GM20431 (cell line): ENCODE measurements around the gene SSTR1.
"Not testable (repeated sequence)": the region's sequence is repeated elsewhere in the genome, so short reads cannot be mapped to it uniquely, and the experiment has no call there.

ENCODE experiments used
- in situ Hi-C: fragments of 300-500 bp; cut with MseI, MboI; formaldehyde crosslinking; loops from one replicate; pipeline ENCODE4 v1.15.0; 2020; ENCODE audit warnings: low sequenced_read_pairs; ENCODE audit not compliant: unreplicated experiment

Gene SSTR1

GRCh38 chr14:38207736-38208617 lies at the start of gene SSTR1:
Gene SSTR1, plus strand, starts transcription at chr14:38207904. Its CDS starts 1,486 bp downstream, at chr14:38209390.
- in situ Hi-C loops: no loop called here

GRCh38 chr14:38158468-38158867 lies 49.2 kb upstream of the SSTR1 start:
- in situ Hi-C loops: no loop called here

- in situ Hi-C loops: no loop called here
Observed at GRCh38 chr14:38168416-38168815, 39.3 kb upstream of the SSTR1 start.

GRCh38 chr14:38171197-38171596 lies 36.5 kb upstream of the SSTR1 start:
- in situ Hi-C loops: no loop called here

GRCh38 chr14:38174711-38175110 lies 33.0 kb upstream of the SSTR1 start:
- in situ Hi-C loops: no loop called here

GRCh38 chr14:38175658-38176057 lies 32.0 kb upstream of the SSTR1 start:
- in situ Hi-C loops: no loop called here

- in situ Hi-C loops: no loop called here
Observed at GRCh38 chr14:38176379-38176778, 31.3 kb upstream of the SSTR1 start.

- in situ Hi-C loops: no loop called here
Observed at GRCh38 chr14:38184132-38184531, 23.6 kb upstream of the SSTR1 start.

GRCh38 chr14:38185671-38186070 lies 22.0 kb upstream of the SSTR1 start:
- in situ Hi-C loops: no loop called here

GRCh38 chr14:38186216-38186615 lies 21.5 kb upstream of the SSTR1 start:
- in situ Hi-C loops: no loop called here

- in situ Hi-C loops: no loop called here
Observed at GRCh38 chr14:38187528-38187927, 20.2 kb upstream of the SSTR1 start.

- in situ Hi-C loops: no loop called here
Observed at GRCh38 chr14:38189930-38190726, 17.6 kb upstream of the SSTR1 start.

GRCh38 chr14:38190846-38191245 lies 16.9 kb upstream of the SSTR1 start:
- in situ Hi-C loops: not testable (repeated sequence)

GRCh38 chr14:38191491-38191890 lies 16.2 kb upstream of the SSTR1 start:
- in situ Hi-C loops: not testable (repeated sequence)

GRCh38 chr14:38197001-38197783 lies 10.5 kb upstream of the SSTR1 start:
- in situ Hi-C loops: no loop called here

GRCh38 chr14:38197784-38198335 lies 9.8 kb upstream of the SSTR1 start:
- in situ Hi-C loops: no loop called here

GRCh38 chr14:38198425-38198824 lies 9.3 kb upstream of the SSTR1 start:
- in situ Hi-C loops: no loop called here

- in situ Hi-C loops: no loop called here
Observed at GRCh38 chr14:38199076-38199475, 8.6 kb upstream of the SSTR1 start.

GRCh38 chr14:38199739-38200138 lies 8.0 kb upstream of the SSTR1 start:
- in situ Hi-C loops: no loop called here
